TTC549 (cell line): ENCODE measurements around the gene COL18A1.

Experiments used
- FAIRE-seq: peaks from 2 replicates; lab custom pipeline; 2012; peaks lifted over from hg19 to GRCh38; lab: Jason Lieb, UNC

Gene COL18A1

GRCh38 chr21:45536301-45537081 lies 131.5 kb downstream of the COL18A1 start:
- FAIRE-seq: no peak

DNA sequence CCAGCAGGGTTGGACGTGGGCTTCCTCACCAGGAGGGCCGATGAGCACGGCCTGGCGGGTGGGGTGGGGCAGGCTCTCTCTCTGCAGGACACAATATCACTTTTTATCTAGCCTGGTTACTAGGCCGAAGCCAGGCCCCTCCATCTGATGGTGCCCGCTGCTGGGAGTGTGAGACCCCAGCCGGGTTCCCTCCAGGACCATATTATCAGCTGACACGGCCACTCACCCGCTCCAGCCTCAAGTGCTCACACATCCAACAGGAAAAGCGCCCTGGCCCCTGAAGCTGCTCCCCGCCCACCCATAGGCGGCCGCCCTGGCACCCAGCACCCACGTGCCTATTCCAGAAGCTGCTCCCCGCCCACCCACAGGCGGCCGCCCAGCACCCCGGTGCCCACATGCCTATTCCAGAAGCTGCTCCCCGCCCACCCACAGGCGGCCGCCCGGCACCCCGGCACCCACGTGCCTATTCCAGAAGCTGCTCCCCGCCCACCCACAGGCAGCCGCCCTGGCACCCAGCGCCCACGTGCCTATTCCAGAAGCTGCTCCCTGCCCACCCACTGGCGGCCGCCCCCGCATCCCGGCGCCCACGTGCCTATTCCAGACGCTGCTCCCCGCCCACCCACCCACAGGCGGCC lies 132.3 kb downstream of the COL18A1 start:
- no peak for FAIRE-seq

DNA sequence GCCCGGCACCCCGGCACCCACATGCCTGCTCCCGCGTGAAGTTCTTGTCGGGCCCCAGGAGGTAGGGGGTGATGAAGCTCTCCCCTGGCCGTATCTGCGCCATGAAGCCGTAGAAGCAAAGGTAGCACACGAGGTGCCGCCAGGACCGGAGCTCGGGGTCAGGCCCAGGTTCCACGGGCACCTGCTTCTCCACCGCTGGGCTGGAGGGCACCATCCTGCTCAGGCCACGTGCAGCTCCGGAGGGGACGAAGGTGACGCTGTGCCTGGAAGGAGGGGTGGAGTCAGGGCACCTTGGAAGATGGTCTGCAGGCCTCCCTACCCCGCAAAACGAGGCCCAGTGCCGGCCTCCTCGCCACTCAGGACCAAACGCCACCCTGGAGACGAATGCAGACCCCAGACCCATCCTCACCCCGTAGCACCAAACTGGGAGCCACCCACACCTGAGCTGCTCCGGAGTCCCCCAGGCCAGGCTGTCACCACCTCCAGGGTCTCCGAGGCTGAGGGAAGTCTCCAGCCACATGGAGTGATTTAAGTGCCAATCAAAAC lies 132.9 kb downstream of the COL18A1 start:
- FAIRE-seq: no peak

DNA sequence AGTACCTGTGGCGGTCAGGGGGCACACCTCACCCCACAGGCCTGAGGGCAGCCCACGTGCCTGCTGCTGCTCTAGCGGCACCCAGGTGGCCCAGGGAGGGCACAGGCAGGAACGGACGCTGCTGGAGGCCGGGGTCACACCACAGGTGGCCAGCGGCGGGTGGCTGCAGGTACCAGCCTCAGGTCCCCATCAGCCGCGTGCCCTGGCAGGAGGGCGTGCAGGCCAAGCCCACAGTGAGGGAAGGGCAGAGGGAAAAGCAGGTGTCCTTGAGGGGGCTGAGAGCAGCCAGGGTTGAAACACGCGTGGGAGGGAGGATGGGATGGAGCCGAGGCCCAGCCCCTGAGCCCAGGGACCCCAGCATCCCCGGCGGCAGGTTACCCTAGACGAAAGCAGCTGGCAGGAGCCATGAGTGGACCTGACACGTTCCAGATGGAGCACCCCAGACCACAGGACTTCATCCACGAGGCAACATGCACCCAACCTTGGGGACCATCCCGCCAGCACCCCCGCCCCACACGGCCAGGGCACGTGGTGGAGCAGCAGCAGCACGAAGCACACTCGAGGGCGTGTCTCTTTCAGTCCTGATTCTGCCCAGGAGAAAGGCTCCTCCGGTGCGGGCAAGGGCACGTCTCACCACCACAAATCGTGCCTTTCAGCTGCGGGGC lies 133.5 kb downstream of the COL18A1 start:
- FAIRE-seq: no peak

DNA sequence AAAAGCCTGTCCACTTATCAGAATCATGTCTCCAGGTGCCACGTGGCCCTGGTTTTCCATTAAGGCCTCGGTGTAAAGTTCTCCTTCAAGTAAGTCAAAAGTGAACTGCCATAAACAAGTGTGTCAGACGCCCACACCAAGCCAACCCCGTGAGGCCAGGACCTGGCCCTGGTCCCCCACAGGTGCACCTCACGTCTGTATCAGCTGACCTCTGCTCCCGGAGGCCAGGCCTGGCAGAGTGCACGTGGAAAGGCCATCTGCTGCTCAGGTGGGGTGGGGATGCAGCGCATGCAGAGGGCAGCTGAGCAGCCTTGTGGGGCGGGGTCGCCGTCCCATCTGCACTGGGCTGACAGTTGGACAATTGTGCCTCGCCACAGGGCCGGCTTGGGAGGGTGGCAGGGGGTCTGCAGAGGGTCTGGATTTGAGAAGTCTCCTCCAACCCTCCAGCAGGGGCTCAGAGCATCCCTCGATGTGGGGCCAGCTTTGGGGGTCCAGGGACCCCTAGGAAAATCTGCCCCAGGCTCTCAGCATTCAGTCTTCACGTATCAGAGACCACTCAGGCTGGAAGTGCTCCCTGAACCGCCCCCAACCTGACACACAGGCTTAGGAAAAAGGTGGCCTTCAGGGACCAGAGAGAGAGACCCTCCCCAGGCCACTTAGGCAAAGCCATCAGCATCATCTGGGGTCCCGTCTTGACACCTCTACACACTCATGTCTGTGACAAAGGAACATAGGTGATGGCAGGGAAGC lies 134.3 kb downstream of the COL18A1 start:
- FAIRE-seq: no peak

DNA sequence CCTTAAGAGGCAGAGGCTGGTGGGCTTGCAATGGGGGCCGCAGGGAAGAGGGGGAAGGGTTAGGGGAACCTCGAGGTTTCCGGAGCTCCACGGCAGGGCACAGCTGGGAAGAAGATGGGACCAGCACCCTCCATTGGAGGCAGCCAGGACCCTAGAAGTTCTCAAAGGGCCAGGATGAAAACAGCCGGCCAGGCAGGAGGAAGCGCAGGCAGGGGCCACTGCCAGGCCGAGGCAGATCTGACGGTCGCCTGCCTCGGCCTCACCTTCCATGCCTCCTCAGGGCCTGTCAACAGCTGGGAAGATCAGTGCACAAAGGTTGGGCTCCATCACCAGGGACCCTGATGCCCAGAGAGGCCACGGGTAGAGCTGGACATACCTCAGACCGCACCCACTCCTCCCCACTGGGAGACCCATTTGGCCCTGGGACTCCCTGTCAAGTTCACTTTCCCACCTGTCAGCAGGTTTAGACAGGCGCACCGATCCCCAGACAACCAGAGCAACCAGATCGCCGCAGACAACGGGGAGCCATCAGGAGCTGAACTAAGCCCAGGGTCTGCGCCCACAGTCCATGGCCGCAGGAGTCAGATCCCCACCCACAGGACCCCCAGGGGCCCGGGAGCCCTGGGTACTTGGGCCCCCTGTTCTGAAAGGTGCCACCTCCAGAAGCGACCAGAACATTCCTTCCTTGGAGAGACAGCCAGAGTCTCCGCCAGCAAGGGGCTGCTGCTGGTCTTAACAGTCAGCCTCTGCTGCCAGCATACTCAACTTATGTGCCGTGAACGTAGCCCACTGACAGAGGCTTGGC lies 135.0 kb downstream of the COL18A1 start:
- FAIRE-seq: no peak

DNA sequence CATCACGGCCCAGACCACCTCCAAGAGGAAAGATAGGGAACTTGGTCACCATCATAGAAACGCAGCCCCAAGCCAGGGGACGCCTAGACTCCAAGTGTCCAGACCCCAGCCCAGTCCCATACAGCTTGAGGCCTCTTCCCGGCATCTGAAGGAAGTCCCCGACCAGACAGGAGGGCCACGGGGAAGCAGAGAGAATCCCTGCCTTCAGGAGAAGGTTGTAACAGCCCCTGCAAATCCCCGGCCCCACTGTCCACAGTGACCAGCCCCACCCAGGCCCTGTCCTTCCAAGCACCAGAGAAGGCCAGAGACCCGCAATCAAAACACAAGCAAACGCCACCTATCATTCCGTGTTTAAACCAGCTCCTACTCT lies 135.6 kb downstream of the COL18A1 start:
- FAIRE-seq: no peak

- FAIRE-seq: no peak
Measured at GRCh38 chr21:45541221-45542039, 136.5 kb downstream of the COL18A1 start.

DNA sequence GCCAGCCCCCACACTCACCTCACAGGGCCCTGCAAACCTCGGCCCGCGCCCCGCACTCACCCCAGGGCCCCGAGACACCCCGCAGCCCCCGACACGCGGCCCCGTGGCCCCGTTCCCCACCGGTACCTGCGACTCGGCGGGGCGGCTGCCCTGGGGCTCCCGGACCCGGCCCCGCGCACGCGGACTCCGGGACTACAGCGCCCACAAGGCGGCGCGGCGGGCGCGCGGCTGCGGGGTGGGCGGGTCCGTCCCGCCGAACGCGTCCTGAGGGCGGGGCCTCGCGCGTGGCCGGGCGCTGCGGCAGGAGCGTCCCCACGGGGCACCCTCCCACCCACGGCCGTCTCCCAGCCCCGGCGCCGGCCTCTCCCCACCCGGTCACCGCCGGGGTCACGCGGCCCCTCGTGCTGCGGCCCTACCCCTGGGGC lies 137.3 kb downstream of the COL18A1 start, which contains the start of gene SLC19A1:
SLC19A1 (minus strand) TSS at position 199 of the 425 bp plus-strand sequence. CDS start 4,481 bp downstream, outside the sequence.
- FAIRE-seq: no peak

DNA sequence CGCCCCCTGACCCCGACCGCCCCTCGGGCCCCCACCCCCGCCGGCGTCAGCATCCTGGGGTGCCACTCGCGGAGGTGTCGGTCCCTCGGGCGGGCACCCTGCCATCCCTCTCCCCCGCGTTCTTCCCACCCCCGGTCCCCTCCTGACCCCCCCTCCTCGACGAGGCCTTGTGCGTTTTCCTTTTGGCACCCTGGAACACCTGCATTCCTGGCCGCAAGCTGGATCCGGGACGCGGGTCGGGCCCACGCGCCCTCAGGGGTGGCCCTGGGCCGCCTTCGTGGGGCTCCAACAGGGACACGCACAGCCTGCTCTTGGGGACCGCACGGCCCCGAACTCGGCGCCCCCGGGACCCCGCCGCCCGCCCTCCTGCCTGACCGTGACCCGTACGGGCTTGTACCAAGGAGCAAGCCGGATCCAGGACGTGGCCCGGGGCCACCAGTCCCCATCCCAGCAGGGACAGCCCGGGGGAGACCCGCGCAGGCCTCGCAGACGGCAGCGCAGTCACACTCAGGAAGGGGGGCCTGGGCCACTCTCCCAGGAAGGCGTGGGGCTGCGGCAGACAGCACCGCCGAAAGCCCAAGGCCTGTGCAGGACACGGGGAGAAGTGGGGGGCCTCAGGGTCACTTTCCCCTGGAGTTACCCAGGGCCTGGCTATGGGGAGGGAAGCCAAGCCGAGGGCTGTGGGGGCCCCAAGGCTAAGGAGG lies 137.9 kb downstream of the COL18A1 start:
- no peak for FAIRE-seq

DNA sequence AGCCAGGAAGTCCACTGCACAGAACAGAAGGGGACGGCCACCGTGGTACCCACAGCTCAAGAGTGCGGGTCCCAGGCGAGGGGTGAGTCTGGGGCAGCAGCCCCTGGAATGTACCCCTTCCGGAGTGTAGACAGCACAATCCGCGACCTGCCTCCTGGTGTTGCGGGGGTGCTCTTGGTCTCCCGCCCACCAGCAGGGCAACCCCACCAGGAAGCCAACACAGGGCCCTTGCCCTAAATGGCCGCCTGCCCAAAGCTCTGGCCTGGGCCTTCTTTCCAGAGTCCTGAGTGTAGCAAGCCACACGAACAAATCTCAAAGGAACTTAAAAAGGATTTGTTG lies 138.4 kb downstream of the COL18A1 start:
- FAIRE-seq: no peak

DNA sequence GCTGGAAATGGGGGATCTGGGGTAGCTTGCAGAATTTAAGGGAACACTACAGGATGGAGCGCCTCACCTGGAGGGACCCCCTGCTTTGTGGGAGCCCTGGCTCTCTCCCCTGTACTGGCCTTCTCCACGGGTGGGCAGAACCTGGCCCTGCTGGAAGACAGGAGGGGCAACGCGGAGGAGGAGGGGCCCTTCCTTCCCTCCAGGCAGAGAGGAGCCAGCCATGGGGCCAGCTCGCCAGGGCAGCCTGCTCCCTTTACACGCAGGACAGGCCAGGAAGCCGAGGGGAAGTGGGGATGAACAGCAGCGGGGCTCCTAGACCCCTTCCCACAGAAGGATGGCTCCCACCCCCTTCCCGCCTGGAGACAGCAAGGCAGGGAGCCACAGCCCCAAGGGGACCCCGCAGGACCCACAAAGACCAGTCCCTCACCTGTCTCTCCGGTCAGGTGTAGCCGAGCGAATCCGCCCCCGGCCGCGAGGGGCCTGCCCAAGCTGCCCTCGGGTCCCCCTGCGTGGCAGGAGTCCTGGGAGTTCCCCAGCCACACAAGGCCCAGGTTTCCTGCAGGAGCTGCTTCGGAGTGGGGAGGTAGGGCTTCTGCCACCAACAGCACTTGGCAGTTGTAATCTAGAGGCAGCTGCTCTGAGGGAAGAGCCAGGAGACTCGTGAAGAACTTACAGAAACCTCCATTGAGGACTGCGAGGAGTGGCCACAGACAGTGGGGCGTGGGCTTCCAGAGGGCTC lies 138.9 kb downstream of the COL18A1 start:
- no peak for FAIRE-seq

GRCh38 chr21:45544449-45545235 lies 139.7 kb downstream of the COL18A1 start:
- no peak for FAIRE-seq

DNA sequence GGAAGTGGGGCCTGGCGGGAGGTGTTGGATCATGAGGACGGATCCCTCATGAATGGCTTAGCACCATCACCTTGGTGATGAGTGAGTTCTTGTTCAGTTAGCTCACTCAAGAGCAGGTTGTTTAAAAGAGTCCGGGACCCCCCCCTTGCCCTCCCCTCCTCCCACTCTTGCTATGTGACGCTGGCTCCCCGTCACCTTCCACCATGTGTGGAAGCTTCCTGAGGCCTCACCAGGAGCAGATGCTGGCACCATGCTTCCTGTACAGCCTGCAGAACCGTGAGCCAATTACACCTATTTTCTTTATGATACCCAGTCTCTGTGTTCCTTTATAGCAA lies 140.2 kb downstream of the COL18A1 start:
- FAIRE-seq: no peak

GRCh38 chr21:45545691-45546531 lies 140.9 kb downstream of the COL18A1 start:
- FAIRE-seq: no peak

GRCh38 chr21:45546636-45547544 lies 141.9 kb downstream of the COL18A1 start:
- no peak for FAIRE-seq

DNA sequence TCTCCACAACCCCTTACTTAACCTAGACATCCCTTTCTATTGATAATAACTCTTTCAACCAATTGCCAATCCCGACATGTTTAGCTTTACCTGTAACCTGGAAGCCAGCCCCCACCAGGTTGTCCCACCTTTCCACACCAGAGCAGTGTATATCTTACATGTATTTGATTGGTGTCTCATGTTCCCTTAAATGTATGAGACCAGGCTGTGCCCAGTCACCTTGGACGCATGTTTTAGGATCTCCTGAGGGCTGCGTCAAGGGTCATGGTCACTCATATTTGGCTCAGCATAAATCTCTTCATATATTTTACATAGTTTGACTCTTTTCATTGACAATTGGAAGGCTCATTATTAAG lies 142.6 kb downstream of the COL18A1 start:
- FAIRE-seq: no peak
